OCI-LY1 (cell line): Measurements from ENCODE around the gene RMC1.

ENCODE experiments used
- CTCF ChIP-seq: fragments of 200-600 bp; sonication (generic), shearing (Covaris generic); IDR thresholded peaks from 2 replicates; pipeline ENCODE4 v1.5.1; 2017; ENCODE audit warnings: mild to moderate bottlenecking, antibody characterized with exemption, low read length, moderate library complexity, mixed read lengths
- EZH2 ChIP-seq: fragments of 200-600 bp; sonication (generic), shearing (Covaris generic); IDR thresholded peaks from 2 replicates; pipeline ENCODE4 v1.8.0; 2017; ENCODE audit warnings: borderline replicate concordance, mixed run types, mild to moderate bottlenecking, antibody characterized with exemption, low read length, moderate library complexity, mixed read lengths

DNA sequence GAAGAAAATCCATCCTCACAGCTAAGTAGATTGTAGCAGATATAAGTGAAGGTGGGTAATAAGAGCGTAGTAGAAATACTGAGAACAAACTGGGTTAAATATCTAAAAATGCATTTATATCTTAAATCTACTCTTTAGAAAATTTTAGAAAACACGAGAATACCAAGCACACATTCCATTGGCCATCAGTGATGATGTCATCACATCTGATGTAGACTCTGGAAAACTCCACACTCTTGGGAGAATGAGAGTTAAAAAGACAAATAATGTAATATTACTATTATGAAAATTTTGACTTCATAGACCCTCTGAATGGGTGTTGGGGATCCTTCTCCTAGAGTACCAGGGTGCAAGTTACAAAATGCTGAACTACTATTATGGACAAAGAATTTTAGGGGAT is 46.5 kb upstream of the RMC1 start:
- no peak for TF ChIP-seq CTCF
- TF ChIP-seq EZH2 = no peak
